Fibroblast of lung (primary cell): ENCODE measurements around the gene RAB13.

Experiments used
- EZH2 ChIP-seq: IDR thresholded peaks from 2 replicates; pipeline ENCODE4 v1.5.1; 2012; ENCODE audit warnings: low read length, control low read depth, mild to moderate bottlenecking; ENCODE audit errors: missing control alignments
- TF ChIP-seq, protein P1 (sequence below), 2 donors: IDR thresholded peaks in 1 of 2; conservative IDR thresholded peaks in 1 of 2; 1 replicate in 1 of 2; 2 replicates in 1 of 2; pipeline ENCODE4 v1.5.1; 2011 to 2012; ENCODE audit warnings: low read length in 2 of 2, control low read depth in 1 of 2, inconsistent platforms in 1 of 2, low read depth in 1 of 2, mild to moderate bottlenecking in 1 of 2

DNA sequence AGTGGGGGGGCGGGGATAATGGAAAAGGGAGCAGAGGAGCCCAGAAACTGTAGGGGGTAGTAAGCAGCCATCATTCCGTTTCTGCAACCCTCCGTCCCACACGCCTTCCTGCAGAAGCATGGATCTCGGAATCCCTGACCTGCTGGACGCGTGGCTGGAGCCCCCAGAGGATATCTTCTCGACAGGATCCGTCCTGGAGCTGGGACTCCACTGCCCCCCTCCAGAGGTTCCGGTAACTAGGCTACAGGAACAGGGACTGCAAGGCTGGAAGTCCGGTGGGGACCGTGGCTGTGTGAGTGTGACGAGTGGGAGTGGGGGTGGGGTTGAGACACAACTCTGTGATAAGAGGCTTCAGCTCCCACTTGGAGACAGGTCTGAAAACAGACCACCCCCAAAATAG lies 17.7 kb downstream of the RAB13 start:
- TF ChIP-seq EZH2 = no peak
- TF ChIP-seq, protein P1, sequence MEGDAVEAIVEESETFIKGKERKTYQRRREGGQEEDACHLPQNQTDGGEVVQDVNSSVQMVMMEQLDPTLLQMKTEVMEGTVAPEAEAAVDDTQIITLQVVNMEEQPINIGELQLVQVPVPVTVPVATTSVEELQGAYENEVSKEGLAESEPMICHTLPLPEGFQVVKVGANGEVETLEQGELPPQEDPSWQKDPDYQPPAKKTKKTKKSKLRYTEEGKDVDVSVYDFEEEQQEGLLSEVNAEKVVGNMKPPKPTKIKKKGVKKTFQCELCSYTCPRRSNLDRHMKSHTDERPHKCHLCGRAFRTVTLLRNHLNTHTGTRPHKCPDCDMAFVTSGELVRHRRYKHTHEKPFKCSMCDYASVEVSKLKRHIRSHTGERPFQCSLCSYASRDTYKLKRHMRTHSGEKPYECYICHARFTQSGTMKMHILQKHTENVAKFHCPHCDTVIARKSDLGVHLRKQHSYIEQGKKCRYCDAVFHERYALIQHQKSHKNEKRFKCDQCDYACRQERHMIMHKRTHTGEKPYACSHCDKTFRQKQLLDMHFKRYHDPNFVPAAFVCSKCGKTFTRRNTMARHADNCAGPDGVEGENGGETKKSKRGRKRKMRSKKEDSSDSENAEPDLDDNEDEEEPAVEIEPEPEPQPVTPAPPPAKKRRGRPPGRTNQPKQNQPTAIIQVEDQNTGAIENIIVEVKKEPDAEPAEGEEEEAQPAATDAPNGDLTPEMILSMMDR (conservative IDR thresholded peaks at IDR 0.05 in 1 of 2, IDR thresholded peaks at IDR 0.05 in 1 of 2; ENCODE audit: low read depth in 1 of 2, low read length in 2 of 2) = no peak
